ENCODE data around the gene FAM124B. TPM values are rescaled to one million over a fixed set of nuclear protein-coding genes. Genes with fewer than 3 reads are reported as not detected.
A peak's percentile ranks its signal among the peaks of the same experiment; 100 is the strongest.

FAM124B gene
- total and polyA plus RNA-seq, 2 experiments from 2014 or later: 0.17 TPM; not detected in 1

DNA sequence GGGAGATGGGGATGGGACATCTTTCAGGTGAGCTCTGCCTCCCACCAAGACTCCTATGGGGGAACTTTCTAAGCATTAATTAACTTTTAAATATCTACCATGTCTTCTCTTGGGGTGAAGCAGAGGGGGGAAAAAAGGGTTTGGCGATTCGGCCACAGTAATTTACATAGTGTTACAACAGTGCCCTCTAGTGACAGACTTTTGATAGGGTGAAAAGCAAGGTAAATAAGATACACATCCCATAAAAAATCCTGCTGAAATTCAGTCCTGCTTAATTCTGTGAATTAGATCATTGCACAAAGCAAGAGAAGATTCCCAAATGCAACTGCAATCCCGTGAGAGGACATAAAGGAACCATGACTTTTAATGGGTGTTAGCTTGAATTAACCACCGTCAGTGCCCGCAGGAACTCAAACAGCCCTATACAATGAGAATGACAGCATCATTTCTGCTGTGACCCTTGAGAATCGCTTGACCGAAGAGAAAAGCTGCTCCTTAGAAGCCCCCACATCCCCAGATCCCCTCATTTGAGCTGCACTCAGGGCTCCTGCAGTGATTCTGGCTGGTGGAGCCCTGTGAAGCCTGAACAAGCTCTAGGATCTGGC, 32.8 kb downstream of the FAM124B start:
- Histone ChIP-seq H2AFZ (no peak overlapping the region), H3K4me3 (no peak overlapping the region), H3K4me2 (no peak overlapping the region), H3K36me3 (replicated peaks; ENCODE audit: insufficient read depth, low read depth) (no peaks in the 10 kb centered on the region), H3K9me3 (ENCODE audit: low read depth) (no peaks in the 10 kb centered on the region), H3K4me1 (ENCODE audit: insufficient read depth) (no peaks in the 10 kb centered on the region), H4K20me1 (ENCODE audit: insufficient read depth, poor library complexity, severe bottlenecking) (no peaks in the 10 kb centered on the region), H3K27me3 (no peaks in the 10 kb centered on the region), H3K79me2 (no peaks in the 10 kb centered on the region), H3K9me2 (replicated peaks; ENCODE audit: insufficient read depth) (no peaks in the 10 kb centered on the region), H3K27ac (no peak overlapping the region)
- TF ChIP-seq, protein P1, sequence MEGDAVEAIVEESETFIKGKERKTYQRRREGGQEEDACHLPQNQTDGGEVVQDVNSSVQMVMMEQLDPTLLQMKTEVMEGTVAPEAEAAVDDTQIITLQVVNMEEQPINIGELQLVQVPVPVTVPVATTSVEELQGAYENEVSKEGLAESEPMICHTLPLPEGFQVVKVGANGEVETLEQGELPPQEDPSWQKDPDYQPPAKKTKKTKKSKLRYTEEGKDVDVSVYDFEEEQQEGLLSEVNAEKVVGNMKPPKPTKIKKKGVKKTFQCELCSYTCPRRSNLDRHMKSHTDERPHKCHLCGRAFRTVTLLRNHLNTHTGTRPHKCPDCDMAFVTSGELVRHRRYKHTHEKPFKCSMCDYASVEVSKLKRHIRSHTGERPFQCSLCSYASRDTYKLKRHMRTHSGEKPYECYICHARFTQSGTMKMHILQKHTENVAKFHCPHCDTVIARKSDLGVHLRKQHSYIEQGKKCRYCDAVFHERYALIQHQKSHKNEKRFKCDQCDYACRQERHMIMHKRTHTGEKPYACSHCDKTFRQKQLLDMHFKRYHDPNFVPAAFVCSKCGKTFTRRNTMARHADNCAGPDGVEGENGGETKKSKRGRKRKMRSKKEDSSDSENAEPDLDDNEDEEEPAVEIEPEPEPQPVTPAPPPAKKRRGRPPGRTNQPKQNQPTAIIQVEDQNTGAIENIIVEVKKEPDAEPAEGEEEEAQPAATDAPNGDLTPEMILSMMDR (IDR thresholded peaks at IDR 0.05; ENCODE audit: poor library complexity): peak; percentile 57
- no peak for TF ChIP-seq EZH2 (IDR thresholded peaks at IDR 0.05; ENCODE audit: borderline replicate concordance)
- 55% methylated on average over 7 of the region's 7 CpGs for WGBS (ENCODE audit: low lambda C conversion rate, missing lambda C conversion rate)
- DNase-seq (ENCODE audit: low spot score): peak; percentile 71

DNA sequence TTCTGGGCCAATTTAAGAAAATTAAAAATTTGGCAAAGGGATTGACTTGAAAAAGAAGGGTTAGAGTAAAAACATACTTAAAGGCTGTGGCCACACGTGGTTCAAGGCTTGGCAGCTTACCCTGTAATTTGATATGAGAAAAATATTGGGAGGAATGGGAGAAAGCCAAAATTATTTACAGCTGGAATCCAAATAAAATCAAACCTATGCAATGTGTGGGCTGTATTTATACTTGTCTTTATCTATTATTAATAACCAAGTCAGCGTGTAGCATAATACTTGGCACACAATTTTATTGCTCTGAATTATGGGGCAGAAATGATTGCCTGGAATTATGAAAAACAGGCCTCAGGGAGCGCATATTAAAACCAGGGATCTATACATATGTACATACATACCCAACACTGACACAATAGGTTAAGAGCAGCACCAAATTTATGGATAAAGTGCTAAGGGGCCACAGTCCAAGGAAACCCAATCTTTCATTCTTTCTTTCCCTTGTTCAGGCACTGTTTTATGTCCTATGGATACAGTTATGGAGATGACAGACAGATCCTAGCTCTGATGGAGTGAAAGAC, 35.6 kb downstream of the FAM124B start:
- no peaks in the 10 kb centered on the region for H3K27me3 ChIP-seq
- H3K4me3 ChIP-seq: no peak overlapping the region
- H2AFZ ChIP-seq: no peak overlapping the region
- 55% methylated on average over 3 of the region's 3 CpGs for WGBS (ENCODE audit: low lambda C conversion rate, missing lambda C conversion rate)
- H3K9me3 ChIP-seq (ENCODE audit: low read depth): no peaks in the 10 kb centered on the region
- TF ChIP-seq EZH2 (IDR thresholded peaks at IDR 0.05; ENCODE audit: borderline replicate concordance): no peak
- TF ChIP-seq, protein P1 (IDR thresholded peaks at IDR 0.05; ENCODE audit: poor library complexity): no peak
- TF ChIP-seq EZH2phosphoT487 (IDR thresholded peaks at IDR 0.05; ENCODE audit: low read depth, severe bottlenecking, unreplicated experiment): no peak
- H3K36me3 ChIP-seq (replicated peaks; ENCODE audit: insufficient read depth, low read depth): no peaks in the 10 kb centered on the region
- H3K4me1 ChIP-seq (ENCODE audit: insufficient read depth): no peaks in the 10 kb centered on the region
- no peak for DNase-seq (ENCODE audit: low spot score)
- no peaks in the 10 kb centered on the region for H3K9me2 ChIP-seq (replicated peaks; ENCODE audit: insufficient read depth)
- H3K79me2 ChIP-seq: no peaks in the 10 kb centered on the region
- H3K27ac ChIP-seq: no peak overlapping the region
- H4K20me1 ChIP-seq (ENCODE audit: insufficient read depth, poor library complexity, severe bottlenecking): no peaks in the 10 kb centered on the region
- H3K4me2 ChIP-seq: no peak overlapping the region

DNA sequence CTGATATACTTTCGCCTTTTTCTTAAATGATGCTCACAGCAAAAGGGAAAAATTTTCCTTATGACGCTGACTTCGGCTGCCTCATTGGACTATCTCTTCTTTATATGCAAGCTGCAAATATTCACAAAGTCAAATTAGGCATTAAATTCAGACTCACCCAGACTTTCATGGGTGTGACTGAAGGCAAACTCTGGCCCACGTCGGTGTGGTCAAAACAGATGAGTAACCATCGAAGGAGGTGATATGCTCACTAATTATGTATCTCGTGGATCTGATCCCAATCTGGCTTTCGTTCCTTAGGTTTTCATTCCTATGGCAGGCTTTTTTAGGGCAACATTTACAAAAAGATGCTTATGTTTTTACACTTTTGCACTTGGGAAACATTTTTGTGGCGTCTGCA, 36.6 kb downstream of the FAM124B start:
- TF ChIP-seq EZH2 (IDR thresholded peaks at IDR 0.05; ENCODE audit: borderline replicate concordance) (no peak), EZH2phosphoT487 (IDR thresholded peaks at IDR 0.05; ENCODE audit: low read depth, severe bottlenecking, unreplicated experiment) (no peak)
- TF ChIP-seq, protein P1 (IDR thresholded peaks at IDR 0.05; ENCODE audit: poor library complexity): no peak

More for the DNA sequence above, 36.6 kb downstream of the FAM124B start:
- H3K4me2 ChIP-seq: no peak overlapping the region
- no peak overlapping the region for H3K4me3 ChIP-seq
- no peak overlapping the region for H2AFZ ChIP-seq
- H4K20me1 ChIP-seq (ENCODE audit: insufficient read depth, poor library complexity, severe bottlenecking): no peaks in the 10 kb centered on the region
- H3K79me2 ChIP-seq: no peaks in the 10 kb centered on the region
- no peak overlapping the region for H3K27ac ChIP-seq
- H3K4me1 ChIP-seq (ENCODE audit: insufficient read depth): no peaks in the 10 kb centered on the region
- 88% methylated on average over 9 of the region's 9 CpGs for WGBS (ENCODE audit: low lambda C conversion rate, missing lambda C conversion rate)
- no peaks in the 10 kb centered on the region for H3K9me2 ChIP-seq (replicated peaks; ENCODE audit: insufficient read depth)
- H3K27me3 ChIP-seq: no peaks in the 10 kb centered on the region
- DNase-seq (ENCODE audit: low spot score): no peak
- H3K36me3 ChIP-seq (replicated peaks; ENCODE audit: insufficient read depth, low read depth): no peaks in the 10 kb centered on the region
- no peaks in the 10 kb centered on the region for H3K9me3 ChIP-seq (ENCODE audit: low read depth)
